Prostate gland (tissue), 2 donors: ENCODE measurements around the gene DUSP8.

ENCODE experiments used
- POLR2A ChIP-seq: fragments of 450-650 bp; IDR thresholded peaks from one replicate; pipeline ENCODE4 v1.6.1; 2016; ENCODE audit warnings: antibody characterized with exemption, mild to moderate bottlenecking
- POLR2AphosphoS5 ChIP-seq: sonication (generic); formaldehyde crosslinking; IDR thresholded peaks from one replicate; pipeline ENCODE4 v1.6.1; 2017; ENCODE audit warnings: antibody characterized with exemption
- TF ChIP-seq, protein P1 (sequence below), 4 experiments: fragments of 200-600 bp in 2 of 4; fragments of 450-650 bp in 2 of 4; sonication (generic) in 2 of 4; IDR thresholded peaks; 1 replicate in 3 of 4; 2 replicates in 1 of 4; pipeline ENCODE4 v1.5.1; 2016 to 2019; ENCODE audit warnings: antibody characterized with exemption in 4 of 4, mild to moderate bottlenecking in 2 of 4, moderate library complexity in 2 of 4

DNA sequence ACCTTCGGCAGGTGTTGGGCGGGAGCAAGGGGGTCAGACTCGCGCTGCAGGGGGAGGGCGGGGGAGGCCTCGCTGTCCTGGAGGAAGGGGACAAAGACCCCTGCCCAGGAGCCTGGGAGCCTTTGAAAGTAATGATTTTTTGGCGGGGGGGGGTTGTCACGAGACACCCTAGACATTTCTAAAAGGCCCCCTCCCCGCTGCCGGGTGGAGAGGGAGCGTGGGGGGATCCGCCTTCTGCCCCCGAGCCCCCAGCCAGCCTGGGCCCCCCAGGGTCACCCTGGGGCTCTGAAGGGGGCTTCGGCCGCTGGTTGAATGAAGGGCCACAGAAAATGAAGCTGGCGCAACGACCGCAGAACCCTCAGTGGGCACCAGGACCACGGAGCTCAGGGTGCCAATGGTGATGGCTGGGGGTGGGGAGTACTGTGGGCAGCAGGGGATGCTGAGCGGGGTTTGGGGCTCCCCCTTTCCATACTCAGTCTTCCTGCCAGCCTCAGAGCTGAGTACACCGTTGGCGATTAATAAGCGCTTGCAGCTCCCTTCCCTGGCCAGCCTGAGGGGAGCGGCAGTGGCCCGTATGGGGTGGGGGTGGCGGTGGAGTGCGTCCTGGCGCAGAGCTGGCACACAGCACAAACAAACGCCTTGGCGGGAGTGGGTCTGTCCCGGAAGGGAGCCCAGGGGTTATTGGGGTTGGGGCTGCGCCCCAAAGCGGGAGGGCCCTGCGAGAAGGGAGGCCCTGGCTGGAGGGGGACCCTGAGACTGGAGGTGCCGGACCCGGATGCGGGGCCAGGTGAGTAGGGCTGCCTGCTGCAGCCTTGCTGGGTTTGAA lies 1.2 kb upstream of the DUSP8 start:
- TF ChIP-seq, protein P1, sequence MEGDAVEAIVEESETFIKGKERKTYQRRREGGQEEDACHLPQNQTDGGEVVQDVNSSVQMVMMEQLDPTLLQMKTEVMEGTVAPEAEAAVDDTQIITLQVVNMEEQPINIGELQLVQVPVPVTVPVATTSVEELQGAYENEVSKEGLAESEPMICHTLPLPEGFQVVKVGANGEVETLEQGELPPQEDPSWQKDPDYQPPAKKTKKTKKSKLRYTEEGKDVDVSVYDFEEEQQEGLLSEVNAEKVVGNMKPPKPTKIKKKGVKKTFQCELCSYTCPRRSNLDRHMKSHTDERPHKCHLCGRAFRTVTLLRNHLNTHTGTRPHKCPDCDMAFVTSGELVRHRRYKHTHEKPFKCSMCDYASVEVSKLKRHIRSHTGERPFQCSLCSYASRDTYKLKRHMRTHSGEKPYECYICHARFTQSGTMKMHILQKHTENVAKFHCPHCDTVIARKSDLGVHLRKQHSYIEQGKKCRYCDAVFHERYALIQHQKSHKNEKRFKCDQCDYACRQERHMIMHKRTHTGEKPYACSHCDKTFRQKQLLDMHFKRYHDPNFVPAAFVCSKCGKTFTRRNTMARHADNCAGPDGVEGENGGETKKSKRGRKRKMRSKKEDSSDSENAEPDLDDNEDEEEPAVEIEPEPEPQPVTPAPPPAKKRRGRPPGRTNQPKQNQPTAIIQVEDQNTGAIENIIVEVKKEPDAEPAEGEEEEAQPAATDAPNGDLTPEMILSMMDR (IDR thresholded peaks at IDR 0.05), result no peak
- no peak for TF ChIP-seq POLR2A
- TF ChIP-seq POLR2AphosphoS5, result no peak
